GM18505 (cell line): ENCODE measurements around the gene SAMM50.

Experiments
- ATAC-seq: cut with Tn5 transposase; IDR thresholded peaks from one replicate; pipeline ENCODE4 v1.9.1; 2021; ENCODE audit not compliant: unreplicated experiment
- POLR2A ChIP-seq: IDR thresholded peaks from 4 replicates; pipeline ENCODE4 v1.6.1; 2011; ENCODE audit warnings: borderline replicate concordance; ENCODE audit not compliant: insufficient read depth, insufficient read length; ENCODE audit errors: extremely low read depth

SAMM50 gene

DNA sequence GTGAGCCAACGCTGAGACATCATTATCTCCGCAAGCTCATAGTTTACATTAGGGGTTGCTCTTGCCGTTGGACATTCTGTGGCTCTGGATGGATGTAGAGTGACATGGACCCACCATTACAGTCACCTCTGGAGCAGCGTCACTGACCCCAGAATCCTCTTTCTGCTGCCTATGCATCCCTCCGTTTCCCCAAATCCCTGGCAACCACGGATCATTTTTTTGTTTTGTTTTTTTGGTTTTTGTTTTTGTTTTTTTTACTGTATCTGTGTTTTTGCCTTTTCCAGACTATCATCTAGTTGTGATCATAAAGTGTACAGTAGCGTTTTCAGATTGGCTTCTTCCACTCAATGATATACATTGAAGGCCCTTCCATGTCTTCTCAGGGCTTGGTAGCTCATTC, 72.8 kb downstream of the SAMM50 start:
- ATAC-seq, result no peak
- no peak for TF ChIP-seq POLR2A

DNA sequence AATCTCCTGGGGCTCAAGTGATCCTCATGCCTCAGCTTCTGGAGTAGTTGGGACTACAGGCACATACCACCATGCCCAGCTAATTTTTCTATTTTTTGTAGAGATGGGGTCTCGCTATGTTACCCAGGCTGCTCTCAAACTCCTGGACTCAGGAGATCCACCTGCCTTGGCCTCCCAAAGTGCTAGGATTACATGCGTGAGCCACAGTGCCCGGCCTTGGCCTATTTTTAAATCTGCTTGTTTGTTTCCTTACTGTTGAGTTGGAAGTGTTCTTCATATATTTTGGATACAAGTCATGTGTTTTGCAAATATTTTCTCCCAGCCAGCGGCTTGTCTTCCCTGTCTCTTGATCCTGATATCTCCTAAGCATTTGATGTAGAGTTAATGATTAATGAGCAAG, 73.8 kb downstream of the SAMM50 start:
- no peak for ATAC-seq
- TF ChIP-seq POLR2A, result no peak

DNA sequence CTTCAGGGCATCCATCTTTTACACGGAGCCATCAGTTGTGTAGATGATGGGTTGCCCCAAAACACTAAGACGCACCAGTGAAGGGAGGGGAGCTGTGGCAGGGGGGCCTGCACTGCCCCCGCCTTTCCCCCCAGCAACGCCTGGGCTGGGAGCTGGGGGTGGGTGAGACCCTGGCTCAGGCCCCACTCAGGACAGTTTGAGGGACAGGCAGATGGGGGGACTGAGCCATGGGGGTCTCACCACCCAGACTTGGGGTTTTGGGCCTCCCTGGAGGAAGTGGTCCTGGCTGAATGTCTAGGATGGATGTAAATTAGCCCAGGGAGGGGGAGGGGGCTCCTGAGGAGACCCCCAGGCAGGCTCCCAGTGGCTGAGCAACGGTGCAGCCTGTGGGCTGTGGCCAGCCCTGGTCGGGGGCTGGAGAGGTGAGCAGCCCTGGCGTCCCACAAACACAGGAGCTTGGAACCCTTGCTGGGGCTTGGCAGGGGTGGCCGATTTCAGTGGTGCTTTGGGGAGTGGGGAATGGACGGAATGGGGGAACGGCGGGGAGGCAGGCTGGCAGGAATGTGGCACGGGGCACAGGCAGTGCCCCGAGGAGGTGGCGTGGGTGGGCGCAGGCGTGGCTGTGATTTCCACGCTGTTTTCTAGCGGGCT, 74.9 kb downstream of the SAMM50 start:
- ATAC-seq, result no peak
- no peak for TF ChIP-seq POLR2A

DNA sequence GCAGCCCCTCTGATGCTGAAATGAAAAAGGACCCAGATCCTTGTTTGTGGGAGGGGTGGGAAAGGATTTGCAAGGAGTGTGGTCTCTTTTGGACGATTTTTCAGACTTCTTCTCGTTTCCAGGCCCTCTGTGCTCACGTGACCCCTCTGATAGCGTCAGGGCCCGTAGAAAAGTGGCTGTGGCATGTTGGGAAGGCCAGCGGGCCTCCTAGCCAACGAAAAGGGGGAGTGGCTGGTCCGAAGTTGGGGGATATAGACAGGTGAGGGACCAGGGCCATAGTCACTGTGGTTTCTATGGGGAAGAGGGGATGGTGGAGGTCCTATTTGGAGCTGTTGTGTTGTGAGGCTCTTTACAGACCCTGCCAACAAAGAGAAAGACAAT, 75.5 kb downstream of the SAMM50 start:
- no peak for TF ChIP-seq POLR2A
- ATAC-seq, result no peak

DNA sequence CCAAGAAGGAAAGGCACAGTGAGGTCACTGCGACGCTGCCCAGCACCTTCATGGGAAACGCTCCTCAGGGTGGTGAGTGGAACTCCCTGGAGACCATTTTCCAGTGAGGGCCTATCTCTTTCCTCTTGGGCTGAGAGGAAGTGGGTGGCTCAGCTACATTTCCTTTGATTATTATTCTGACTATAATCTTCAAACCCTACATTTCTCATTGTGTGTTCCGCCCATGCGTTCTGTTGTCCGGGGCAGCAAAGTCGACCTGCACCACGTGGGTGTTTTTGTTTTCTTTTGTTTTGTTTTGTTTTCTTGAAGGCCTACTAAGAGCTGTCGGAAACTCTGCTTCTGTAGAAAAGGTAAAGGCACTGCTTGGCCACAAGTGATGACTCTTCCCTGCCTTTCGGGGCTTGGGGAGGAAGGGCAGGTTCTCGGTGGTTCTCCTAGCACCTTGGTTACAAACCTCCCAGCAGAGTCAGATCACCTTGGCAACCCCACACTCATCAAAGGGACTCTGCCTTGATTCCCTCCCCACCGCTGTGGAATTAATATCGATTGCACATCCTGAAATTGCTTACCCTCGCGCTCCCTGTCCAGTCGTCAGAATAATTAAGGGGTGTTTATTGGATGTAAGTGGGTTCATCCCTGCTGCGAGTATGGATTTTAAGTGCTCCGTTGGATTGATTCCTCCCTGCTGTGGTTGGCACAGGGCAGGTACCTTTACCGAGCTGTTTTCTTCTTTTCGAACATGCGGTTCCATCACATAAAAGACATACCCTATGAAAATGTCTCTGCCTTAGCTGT, 76.1 kb downstream of the SAMM50 start:
- no peak for ATAC-seq

DNA sequence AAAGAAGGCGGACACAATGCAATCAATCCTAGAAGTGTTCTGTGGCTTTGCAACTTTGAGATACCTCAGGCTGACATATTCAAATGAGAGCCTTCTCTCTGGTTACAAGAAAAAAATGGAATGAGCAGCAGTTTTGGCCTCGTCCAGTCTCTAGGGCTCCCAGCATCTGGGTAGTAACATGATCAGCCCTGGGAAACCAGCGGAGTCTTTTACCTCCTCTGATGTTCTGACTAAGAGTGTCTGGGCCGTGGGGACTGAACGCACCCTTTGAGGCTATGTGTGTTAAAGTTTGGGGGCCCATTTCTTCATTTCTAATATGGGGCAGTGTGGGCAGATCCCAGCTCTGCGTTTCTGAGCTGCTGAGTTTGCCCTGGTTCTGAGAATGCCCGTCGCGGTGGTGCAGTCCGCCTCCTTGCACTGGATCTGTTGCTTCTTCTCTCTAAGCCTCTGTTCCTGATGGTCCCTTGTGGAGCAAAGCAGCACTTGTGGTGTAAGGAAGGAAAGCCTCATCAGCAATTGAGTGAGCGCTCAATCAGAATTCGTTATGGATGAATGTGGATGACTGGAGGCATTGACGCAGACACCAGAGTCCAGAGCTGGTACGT, 77.0 kb downstream of the SAMM50 start:
- ATAC-seq, result no peak
- TF ChIP-seq POLR2A, result no peak

More for the DNA sequence above, 76.1 kb downstream of the SAMM50 start:
- TF ChIP-seq POLR2A, result no peak

DNA sequence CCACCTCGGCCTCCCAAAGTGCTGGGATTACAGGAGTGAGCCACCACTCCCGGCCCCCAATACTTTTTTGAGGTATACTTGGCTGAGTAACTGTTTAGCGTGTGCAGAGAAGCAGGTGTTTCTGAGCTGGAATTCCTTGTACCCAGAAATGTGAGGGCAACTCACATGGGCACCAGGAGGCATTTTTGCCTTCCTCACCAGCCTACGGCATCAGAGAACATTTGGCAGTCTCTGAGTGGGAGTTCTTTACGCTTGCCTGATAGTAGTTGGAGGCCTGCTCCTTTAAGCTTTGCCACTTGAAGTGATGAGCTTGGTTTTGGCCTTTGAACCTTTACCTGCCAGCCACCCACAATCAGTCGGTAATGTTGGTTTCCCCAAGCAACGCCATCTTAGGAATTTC, 78.0 kb downstream of the SAMM50 start:
- ATAC-seq, result no peak
- no peak for TF ChIP-seq POLR2A

DNA sequence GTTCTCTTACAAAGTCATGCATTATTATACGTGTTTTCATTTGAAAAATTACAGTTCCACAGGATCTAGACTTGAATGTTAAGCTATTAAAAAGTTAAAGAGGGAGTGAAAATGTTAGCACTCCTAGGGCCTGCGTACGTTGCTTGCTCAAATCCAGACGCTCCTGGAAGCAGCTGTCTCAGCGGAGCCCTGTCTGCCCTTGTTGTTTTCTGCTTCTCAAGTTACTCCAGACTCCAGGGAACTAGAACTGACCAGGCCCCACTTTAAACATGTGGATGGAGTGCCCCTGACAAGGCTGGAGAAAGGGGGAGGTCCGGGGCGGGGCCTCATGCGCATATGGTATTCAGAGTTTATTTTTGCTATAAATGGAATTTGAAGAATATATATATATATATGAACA, 78.5 kb downstream of the SAMM50 start:
- ATAC-seq, result no peak

DNA sequence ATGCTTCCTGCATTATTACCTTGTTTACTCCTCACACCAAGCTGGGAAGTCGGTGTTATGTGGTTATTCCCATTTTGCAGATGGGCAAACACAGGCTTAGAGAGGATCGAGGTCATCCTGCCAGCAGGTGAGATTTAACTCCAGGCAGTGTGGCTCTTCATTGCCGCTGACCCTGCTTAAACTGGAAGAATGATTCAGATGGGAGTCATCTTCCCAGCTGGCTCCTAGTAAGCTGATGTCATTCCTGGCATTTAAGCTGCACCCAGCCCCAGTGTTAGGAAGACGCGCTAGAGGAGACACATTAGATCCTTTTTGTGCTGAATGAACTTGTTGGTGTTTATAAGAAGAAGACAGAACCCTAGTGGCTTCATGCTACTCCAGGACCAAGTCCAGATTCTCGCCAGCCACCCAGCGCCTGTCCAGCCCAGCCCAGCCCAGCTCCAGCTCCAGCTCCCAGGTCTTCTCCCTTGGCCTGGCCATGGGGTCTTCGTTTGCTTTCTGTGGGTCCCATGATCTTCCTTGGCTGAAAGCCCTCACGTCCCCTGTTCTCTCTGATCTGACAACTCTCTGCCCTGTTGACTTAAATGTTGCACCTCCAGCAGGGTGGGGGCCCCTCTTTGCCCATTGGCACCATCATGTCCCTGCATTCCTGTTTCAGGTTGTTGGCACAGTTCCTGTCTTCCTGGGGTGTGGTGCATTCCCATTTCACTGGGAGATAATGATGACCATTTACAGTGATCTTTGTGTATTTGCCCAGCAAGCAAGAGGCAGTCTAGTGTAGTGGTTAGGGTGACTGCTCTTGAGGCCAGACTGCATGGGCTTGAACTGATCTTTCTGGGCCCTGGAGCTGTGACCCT, 82.5 kb downstream of the SAMM50 start:
- no peak for ATAC-seq
- no peak for TF ChIP-seq POLR2A

More for the DNA sequence above, 78.5 kb downstream of the SAMM50 start:
- no peak for TF ChIP-seq POLR2A

DNA sequence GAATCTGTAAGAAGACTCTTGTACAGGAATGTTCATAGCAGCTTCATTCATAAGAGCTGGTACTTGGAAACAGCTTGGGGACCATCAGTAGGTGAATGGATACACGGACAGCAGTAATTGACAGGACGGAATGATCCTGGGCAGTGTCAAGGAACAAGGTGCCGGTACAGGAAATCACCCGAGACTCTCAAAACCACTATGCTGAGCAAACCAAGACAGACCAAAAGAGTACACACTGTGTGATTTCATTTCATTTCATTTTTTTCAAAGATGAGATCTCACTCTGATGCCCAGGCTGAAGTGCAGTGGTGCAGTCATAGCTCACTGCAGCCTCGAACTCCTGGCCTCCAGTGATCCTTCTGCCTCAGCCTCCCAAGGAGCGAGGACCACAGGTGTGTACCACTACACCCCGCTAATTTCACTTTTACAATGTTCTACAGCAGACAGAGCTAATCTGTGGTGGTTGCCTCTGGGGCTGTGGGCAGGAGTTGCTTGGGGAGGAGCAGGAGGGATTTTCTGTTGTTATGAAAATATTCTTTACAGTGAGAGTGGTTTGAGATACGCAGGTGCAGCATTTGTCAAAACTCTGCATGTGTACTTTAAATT, 84.4 kb downstream of the SAMM50 start:
- TF ChIP-seq POLR2A, result no peak
- no peak for ATAC-seq

DNA sequence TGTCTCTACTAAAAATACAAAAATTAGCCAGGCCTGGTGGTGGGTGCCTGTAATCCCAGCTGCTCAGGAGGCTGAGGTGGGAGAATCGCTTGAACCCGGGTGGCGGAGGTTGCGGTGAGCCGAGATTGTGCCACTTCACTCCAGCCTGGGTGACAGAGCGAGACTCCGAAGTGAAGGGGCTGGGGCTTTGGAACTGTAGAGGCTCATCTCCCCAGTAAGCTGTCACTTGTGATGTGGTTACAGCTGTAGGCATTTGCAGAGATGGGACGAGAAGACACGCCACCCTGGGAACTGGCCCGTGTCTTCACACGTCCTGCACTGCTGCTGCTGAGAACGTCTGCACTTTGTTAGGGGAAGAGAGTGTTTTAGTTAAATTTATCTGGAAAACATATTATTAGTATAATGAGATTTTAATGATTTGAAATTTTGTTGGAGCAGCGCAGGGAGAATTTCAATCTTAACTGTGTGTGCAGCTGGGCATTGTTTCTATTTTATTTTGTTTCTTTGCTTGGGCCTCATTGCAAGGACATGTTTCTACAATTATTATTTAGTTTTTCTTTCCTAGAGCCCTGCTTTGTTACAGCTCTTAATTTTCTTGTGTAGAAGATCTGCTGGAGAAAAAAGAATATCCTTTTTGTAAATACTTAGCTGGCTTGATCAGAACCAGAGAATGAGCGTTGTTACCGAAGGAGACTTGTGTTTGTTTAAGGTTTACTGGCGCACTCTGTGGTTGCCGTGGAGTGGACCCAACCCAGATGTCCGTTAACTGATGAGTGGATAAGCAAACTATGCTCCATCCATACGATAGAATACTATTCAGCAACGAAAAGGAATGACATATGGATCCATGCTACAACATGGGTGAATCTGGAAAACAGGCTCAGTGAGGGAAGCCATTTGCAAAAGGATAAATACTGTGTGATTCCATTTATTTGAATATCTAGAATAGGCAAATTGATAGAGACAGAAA, 87.3 kb downstream of the SAMM50 start:
- ATAC-seq, result no peak
- no peak for TF ChIP-seq POLR2A

DNA sequence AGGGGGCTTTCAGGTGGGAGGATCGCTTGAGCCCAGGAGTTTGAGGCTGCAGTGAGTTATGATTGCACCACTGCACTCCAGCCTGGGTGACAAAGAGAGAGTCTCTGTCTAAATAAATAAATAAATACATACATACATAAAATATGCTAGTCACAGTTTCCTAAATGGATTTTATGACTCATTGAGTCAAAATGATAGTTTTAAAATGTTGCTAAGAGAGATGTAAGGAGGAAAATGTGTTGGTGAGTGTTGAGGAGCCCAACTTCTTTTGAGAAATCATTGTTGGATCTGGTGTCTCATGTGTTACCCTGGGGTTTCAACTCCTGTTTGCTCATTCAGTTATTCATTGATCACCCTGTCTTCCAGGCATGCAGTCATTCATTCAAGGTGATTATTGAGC, 89.9 kb downstream of the SAMM50 start:
- no peak for ATAC-seq
- no peak for TF ChIP-seq POLR2A
